Skin epidermis (tissue), 12 donors: ENCODE data around the gene CHST11.

Experiments used
- H3K27ac ChIP-seq, 21 experiments: fragments of 200-600 bp; sonication (generic) in 11 of 21; one replicate each; pipeline ENCODE4 v1.5.0; 2020; ENCODE audit warnings: mild to moderate bottlenecking in 3 of 21, inconsistent platforms in 2 of 21, moderate library complexity in 2 of 21
- H3K4me3 ChIP-seq, 7 experiments: fragments of 200-600 bp; sonication (generic) in 2 of 7; one replicate each; pipeline ENCODE4 v1.5.0; 2020; ENCODE audit warnings: inconsistent platforms in 2 of 7, mild to moderate bottlenecking in 2 of 7, moderate library complexity in 1 of 7

CHST11 gene

DNA sequence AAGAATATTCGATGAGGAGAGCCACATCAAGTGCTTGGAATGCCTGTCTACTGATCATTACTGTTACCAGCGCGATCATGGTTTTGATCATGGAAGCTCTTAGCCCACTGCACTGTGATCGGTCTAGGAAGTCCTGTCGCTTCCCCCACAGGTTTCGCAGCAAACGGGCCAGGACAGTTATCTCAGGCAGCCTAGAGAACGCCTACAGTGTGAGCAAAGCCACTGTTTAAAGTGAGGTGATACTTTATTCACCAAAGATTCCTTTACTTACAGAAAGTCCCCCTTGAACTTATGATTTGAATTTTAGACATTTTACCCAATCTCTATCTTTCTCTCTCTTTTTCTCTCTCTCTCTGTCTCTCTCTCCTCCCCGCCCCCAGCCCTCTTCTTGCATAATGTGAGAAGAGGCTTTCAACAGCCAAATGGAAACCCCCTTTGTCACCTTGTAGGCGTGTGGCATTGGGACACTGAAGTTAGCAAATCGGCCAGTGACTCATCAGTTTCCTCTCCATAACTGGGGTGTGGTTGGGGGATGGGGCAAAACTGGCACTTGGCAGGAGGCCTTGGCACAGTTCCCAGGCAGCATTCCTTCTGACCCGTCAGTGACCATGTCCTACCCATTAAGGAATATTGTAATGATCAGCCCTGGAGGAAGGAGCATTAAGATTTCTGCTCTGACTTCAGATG, 214.8 kb downstream of the CHST11 start:
- Histone ChIP-seq H3K4me3 (no peak overlapping the region), H3K27ac (peak overlapping the region in 20 of 21 experiments; percentile 26 to 84 (median 73))

DNA sequence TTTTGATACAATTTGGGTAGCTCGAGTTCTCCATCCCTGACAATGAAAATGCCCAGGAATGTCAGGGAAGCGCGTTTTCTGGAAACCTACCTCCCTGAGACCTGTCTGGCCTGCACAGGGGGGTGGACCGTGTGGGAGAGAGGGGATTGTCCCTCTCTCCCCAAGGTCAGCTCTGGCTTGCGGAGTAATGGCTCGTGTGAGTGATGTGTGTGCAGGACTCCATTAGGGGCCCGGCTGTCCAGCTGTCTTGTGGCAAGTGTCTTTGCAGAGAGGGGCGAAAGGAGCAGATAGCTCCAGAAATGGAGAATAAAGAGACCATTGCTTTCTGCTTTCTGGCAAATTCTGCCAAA, 215.3 kb downstream of the CHST11 start:
- no peak overlapping the region for H3K4me3 ChIP-seq
- peak overlapping the region in 20 of 21 experiments; percentile 26 to 84 (median 71) for H3K27ac ChIP-seq

DNA sequence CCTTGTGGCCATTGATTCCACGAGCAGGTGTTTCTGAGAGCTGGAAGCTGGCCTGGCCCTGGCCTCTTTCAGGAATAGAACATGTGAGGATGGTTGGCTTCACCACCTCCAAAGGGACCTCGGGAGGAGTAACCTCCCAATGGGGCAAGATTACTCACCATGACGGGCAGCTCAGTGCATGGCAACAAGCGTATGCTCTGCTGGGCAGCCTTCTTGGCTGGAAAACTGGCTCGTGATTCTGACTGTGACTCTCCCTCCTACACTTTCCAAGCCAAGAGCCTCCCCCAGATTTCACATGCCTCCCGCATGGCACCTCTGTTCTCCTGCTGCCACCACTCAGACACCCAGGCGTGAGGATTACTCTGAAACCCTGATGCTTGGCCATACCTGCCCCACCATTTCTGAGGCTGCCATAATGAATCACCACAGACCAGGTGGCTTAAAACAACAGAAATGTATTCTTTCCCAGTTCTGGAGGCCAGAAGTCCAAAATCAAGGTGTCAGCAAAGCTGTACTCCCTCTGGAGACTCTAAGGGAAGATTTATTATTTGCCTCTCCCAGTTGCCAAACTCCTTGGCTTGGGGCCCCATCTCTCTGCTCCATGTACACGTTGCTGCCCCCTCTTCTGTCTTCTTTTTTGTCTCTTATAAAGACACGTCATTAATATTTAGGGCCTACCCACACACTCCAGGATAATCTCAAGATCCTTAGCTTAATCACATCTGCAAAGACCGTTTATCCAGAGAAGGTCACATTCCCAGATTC, 215.9 kb downstream of the CHST11 start:
- peak overlapping the region in 20 of 21 experiments; percentile 26 to 84 (median 71) for H3K27ac ChIP-seq
- no peak overlapping the region for H3K4me3 ChIP-seq

DNA sequence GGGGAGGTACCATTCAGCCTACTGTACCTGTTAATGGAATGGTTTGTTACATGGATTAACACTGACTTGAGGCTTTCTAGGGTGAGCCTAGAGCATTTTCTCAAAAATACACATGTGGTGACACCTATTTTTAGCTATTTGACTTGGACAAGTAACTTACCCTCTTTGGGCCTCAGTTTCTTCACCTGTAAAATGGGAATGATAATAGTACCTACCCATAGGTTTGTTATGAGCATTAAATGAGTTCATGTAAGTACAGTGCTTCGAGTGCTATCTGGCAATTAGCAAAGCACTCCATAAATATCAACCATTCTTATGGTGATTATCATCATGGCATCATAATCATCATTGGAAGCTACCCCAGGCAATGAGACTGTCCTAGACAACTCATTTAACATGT, 216.5 kb downstream of the CHST11 start:
- H3K27ac ChIP-seq = peak overlapping the region in 17 of 21 experiments; percentile 38 to 84 (median 72)
- no peak overlapping the region for H3K4me3 ChIP-seq

DNA sequence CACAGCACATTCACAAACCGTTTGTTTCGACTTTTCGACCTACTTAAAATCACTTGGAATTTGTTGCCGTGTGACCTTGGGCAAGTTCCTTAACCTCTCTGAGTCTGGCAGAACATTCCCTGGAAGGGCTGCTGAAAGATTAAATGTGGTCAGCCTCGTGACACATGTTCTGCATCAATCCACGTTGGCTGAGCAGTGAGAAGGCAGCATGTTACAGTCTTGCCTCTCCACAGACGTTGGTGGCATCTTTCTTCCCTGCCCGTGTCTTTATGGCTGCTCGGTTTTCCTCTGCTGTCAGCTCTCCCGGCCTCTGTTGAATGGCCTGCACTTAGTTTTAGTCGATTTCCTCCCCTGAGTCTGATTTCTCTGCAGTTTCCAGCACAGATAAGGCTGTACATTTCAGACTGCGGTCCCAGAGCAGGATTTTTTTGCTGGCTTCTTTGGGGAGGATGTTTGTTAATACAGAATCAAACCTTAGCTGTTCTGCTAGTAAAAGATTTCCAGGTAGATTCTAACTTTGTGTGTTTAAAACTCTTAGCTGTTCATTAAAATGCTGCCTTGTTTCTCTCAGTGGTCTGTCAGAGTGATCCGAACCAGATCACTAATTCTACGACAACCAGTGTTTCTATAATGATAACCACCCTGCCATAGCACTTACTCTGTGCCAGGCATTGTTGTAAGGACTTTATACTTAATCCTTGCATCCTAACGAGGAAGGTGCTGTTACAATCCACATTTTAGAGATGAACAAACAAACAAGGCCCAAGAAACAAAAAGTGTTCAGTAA, 217.1 kb downstream of the CHST11 start:
- peak overlapping the region in 12 of 21 experiments; percentile 18 to 84 (median 68) for H3K27ac ChIP-seq
- H3K4me3 ChIP-seq = no peak overlapping the region

DNA sequence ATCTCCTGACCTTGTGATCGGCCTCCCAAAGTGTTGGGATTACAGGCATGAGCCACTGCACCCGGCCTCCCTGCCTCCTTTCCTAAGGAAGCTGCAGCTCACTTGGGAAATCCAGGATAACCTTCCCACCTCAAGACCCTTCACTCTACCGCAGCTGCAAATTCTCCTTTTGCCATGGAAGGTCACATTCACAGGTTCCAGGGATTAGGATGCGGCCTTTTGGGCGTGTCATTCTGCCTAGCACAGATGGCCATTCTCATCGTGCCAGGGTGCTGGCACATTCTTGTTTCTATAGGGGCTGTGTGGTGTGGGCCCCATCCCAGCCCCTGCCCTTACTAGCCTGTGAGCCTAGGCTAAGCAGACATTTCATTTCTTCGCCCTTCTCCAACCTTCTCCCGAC, 219.9 kb downstream of the CHST11 start:
- Histone ChIP-seq H3K4me3 (no peak overlapping the region), H3K27ac (peak overlapping the region in 1 of 21 experiments; percentile 31)

DNA sequence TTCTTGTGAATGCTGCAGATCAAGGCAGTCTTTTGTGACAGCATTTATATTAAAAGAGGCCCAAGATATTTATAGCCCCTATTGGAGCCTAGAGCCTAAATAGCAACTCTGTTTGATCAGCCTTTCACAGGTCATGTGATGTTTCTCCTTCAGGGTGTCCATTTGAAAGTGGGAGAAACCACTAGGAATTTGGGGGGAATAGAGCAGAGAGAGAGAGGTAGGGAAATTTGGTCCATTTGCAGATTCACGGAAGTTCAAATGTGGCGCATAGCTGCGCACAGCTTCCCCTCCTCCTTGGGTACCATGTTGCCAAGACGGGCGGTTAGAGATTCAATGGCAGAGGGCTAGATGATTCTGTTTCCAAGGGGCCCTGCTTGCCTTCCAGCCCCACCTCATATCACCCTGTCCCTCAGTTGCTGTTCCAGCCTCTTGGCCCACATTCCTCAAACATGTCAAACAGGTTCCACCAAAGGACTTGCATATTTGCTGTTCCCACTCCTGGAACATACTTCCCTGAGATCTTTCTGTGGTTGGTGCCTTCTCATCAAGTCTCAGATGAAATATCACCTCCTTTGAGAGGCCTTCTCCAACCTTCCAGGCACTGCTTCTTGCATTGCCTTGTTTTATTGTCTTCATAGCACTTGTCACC, 220.8 kb downstream of the CHST11 start:
- H3K4me3 ChIP-seq = no peak overlapping the region
- H3K27ac ChIP-seq = peak overlapping the region in 5 of 21 experiments; percentile 1 to 31 (median 12)

- Histone ChIP-seq H3K4me3 (no peak overlapping the region), H3K27ac (no peak overlapping the region)
Measured at GRCh38 chr12:104680070-104680469, 223.3 kb downstream of the CHST11 start.

DNA sequence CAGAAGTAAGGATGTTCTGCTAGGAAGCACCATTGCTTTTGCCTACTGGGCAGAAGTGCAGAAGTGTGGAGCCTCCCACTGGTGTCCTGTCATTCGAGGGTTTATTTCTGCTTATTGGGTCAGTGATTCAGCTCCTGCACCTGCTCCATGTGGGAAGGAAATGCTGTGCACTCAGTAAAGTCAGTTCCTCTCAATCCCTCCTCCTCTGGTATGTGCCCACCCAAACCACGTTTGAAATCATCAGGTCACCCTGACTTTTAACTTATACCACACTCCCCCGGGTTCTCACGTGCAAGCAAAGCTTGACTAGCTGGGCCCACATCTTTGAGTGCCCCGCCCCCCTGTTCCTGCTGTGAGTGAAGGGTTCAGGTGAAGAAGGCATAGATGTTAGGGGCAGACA, 223.7 kb downstream of the CHST11 start:
- H3K27ac ChIP-seq = peak overlapping the region in 1 of 21 experiments; percentile 12
- H3K4me3 ChIP-seq = no peak overlapping the region

- Histone ChIP-seq H3K4me3 (no peak overlapping the region), H3K27ac (peak overlapping the region in 1 of 21 experiments; percentile 12)
Measured at GRCh38 chr12:104681012-104681690, 224.4 kb downstream of the CHST11 start.

DNA sequence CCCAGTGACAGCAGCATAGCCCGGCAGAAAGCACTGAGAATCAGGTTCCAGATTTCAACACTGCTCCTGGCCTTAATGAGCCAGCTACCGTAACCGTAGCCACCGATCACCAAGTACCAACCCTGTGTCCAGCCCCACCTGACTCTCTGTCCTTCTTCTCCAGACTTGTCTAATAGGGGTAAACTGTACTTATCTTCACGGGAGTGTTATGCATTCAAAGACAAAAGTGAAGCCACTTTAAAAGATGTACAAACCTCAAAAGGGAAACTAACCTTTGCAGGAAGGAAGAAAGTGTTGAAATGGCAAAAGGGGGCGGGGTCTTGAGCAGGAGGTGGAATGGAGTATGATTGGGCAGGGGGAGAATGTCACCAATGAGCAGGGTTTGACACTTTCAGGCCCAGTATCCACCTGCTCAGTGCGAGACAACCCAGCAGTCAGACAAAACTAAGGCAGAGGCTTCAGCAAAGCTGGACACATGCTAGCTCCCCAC, 226.1 kb downstream of the CHST11 start:
- peak overlapping the region in 8 of 21 experiments; percentile 2 to 76 (median 42) for H3K27ac ChIP-seq
- H3K4me3 ChIP-seq = no peak overlapping the region

GRCh38 chr12:104683831-104684503, 227.2 kb downstream of the CHST11 start:
- Histone ChIP-seq H3K27ac (peak overlapping the region in 1 of 21 experiments; percentile 31), H3K4me3 (no peak overlapping the region)

GRCh38 chr12:104684884-104685283, 228.1 kb downstream of the CHST11 start:
- H3K27ac ChIP-seq = peak overlapping the region in 1 of 21 experiments; percentile 31
- no peak overlapping the region for H3K4me3 ChIP-seq

GRCh38 chr12:104685366-104685765, 228.6 kb downstream of the CHST11 start:
- Histone ChIP-seq H3K4me3 (no peak overlapping the region), H3K27ac (peak overlapping the region in 1 of 21 experiments; percentile 6)

DNA sequence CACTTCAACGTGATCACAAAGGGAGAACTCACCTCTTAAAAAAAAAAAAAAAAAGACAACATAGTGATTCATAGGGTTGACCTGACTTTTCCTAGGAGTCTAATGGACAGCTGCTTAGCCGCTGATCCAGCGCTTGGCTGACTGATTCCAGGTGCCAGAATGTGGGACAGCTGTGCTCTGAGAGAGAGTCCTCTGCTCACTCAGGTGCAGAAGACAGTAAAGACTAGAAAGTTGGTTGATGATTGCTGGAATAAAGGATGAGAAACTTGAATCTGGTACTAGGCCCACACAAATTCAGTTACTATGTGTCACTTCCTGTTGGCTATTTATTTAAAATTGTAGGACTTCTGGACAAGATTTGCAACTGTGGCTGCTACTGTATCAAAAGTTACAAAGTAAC, 229.4 kb downstream of the CHST11 start:
- peak overlapping the region in 1 of 21 experiments; percentile 52 for H3K27ac ChIP-seq
- H3K4me3 ChIP-seq = no peak overlapping the region

DNA sequence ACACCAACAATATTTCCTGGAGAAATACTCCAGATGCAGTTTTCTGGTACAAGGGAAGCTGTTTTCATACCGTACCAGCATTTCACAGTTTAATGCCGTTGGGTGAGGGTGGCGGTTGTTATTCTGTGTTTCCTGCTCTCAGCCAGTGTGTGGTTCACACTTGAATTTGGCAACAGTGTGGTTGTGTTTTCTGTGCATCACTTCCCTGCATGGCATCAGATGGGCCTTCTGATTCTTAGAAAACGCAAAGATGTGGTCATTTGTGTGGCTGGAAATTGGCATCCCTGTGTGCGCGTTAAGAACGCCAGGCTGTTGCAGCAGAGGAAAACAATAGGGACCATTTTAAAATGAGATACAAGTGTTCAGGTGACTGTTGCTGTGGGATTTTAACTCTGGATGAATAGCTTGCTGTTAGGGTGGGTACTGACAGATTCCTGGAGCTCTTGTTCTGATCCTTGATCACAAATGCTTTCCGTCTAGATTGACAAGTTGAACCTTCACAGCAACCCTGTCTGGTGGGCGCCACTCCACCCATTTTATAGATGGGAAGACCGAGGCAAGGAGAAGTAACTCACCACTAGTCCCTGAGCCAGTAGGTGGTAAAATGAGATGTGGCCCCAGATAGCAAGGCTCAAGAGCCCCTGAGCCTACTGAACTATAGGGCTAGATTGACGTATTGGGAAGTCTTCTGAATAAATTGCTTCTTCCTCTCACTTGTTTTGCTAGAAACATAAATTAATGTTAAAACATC, 231.2 kb downstream of the CHST11 start:
- Histone ChIP-seq H3K27ac (peak overlapping the region in 5 of 21 experiments; percentile 6 to 52 (median 15)), H3K4me3 (no peak overlapping the region)

DNA sequence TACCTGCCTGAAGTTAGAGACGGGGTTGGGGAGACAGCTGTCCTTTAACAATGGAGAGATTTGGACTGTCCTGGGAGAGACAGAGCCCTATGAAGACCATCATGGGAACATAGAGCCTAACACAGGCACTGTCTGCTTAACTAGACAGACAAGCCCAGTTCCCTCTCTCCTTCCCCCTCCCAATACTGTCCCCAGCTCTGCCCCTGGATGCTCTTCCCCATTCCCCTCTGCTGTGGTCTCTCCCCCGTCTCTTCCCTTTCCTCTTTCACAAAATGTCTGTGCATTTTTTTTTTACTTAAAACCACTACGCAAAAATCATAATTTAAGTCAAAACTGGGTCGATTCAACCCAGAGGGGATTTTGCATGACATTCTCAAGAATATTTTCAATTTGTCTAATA, 232.9 kb downstream of the CHST11 start:
- Histone ChIP-seq H3K4me3 (no peak overlapping the region), H3K27ac (no peak overlapping the region)
